ENCODE measurements around the gene AP1M1.
A peak's percentile ranks its signal among the peaks of the same experiment; 100 is the strongest.
"Not testable (repeated sequence)": the region's sequence is repeated elsewhere in the genome, so short reads cannot be mapped to it uniquely, and the experiment has no call there.

AP1M1 gene

DNA sequence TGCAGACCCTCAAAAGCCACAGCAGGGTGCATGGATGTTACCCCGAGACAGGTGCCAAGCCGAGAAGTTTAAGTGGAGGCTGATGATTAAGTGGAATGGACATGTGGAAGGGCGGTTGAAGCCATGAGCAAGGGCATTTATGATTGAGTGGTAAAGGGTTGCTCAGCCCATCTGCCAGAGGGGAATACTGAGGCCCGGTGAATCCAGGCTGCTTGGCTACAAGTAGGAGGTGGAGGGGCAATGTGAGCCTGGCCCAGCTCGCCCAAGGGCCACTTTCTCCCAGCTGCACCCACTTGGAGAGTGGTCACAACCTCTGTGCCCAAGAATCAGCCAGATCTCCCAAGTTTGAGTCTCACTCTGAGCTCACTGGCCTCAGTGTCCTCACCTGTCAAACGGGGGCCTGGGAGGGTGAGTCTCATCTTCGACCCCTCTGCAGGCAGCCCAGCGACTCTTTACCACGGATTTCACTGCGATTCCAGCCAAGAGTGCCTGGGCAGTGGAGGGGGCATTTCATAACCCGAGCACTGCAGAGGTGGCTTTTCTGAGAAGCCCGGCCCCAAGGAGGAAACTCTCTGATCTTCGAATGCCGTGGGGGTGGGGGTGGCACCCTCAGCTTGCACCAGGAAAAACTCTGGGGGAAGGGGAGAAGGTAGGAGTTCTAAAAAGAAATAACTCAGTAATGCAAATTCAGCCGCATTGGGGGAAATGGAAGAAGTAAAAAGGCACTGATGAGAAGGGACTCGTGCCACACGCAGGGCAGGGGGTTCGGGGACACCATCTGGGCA, 64.1 kb downstream of the AP1M1 start:
- no peak for ATAC-seq
- no peak for DNase-seq

DNA sequence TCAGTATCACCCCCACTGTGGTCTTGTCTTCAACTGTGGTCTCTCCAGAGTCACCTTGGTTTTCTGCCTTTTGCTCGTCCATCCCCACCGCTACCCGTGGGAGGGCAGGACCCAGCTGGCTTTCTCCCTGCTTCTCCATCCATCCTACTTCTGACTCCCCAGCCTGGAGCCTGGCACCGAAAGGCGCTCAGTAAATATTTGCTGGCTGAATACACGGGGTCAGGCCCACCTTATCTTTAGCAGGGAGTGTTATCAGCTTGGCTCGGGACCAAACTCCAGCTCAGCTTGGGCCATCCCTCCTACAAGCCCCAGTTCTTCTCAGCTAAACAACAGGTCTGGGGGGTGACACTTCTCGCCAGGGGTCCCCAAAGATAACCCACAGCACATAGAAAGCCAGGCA, 64.9 kb downstream of the AP1M1 start:
- DNase-seq (no peak), ATAC-seq (no peak)

DNA sequence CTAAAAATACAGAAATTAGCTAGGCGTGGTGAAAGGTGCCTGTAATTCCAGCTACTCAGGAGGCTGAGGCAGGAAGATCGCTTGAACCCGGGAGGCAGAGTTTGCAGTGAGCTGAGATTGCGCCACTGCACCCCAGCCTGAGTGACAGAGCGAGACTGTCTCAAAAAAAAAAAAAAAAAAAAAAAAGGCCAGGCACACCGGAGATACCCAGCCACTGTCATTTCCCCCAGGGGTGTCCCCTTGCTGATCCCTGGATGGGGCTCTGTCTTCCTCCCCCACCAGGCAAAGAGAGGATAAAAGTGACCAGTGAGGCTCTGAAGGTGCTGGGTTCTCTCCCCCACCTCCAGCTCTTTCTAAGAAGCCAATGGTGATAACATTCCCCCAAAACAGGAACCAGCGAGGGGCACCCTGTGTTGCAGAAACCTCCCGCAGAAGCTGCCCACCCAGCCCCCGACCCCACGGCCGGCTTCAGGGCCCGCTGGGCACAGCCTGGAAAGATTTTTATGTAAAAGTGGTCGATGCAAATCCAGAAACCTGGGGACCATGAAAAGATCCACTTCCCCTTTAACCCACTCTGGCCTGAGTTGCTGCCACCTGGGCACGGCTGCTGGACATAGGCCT, 65.5 kb downstream of the AP1M1 start:
- DNase-seq (no peak), ATAC-seq (no peak)

DNA sequence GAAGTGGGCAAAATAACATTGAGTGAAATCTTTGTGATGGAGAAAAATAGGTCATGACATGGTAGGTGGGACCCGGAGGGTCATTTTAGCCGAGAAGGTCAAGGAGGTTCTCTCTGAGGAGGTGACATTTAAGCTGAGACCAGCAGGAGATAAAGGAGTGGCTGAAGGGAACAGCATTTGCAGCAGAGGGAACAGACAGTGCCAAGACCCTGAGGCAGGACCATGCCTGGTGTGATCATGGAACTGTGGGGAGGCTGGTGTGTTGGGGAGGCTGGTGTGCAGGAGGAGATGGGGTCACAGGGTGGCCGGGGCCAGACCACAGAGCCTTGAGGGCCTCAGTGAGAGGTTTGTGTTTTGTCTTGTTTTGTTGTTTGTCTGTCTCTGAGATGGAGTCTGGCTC, 67.5 kb downstream of the AP1M1 start:
- no peak for DNase-seq
- no peak for ATAC-seq

DNA sequence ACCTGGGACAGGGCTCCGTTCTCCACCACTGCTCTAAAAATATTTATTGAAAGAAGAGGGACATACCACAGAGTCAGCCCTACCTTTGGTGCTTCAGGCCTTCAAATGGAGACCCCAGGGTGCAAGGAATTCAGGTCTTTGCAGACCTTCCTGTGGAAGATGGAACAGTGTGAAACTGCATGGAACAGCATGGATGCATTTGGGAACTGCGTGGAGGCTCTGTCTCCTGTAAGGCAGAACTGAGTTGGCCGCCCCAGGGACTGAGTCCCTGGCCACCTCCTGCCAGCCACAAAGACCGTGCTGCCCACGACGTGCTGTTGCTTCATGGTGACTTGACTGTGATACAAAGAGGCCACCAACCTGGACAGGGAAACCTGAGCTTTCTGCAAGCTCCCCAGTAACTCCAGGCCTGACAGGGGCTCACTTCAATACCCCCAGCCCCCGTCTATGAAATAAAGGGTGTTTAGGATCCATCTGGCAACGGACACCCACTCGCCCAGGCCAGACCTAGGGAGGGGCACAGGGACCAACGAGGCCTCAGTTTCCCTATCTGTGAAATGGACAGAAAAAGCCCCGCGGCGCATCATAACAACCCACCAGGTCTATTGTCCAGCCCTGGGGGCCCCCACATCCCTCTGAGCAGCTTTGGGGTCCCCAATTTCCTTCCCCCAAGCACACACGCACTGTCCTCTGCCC, 68.3 kb downstream of the AP1M1 start:
- ATAC-seq (no peak), DNase-seq (no peak)

DNA sequence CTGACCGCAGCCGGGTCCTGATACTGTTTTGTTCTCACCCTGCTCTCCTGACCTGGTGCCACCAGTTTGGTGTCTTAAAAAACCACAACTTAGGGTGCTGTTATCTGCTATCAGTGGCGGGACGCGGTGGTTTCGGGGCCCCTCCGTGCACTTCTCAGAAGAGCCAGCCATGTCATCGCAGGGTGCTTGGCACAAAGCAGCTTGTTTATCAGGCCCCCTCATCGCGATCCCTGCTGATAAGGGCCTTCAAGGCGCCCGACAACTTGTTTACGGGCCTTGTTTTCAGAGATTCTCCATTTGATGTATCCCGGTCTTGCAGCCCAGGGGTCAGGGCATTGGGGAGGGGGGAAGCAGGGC, 68.9 kb downstream of the AP1M1 start:
- ATAC-seq (peak; percentile 56), DNase-seq (peak; percentile 51)

DNA sequence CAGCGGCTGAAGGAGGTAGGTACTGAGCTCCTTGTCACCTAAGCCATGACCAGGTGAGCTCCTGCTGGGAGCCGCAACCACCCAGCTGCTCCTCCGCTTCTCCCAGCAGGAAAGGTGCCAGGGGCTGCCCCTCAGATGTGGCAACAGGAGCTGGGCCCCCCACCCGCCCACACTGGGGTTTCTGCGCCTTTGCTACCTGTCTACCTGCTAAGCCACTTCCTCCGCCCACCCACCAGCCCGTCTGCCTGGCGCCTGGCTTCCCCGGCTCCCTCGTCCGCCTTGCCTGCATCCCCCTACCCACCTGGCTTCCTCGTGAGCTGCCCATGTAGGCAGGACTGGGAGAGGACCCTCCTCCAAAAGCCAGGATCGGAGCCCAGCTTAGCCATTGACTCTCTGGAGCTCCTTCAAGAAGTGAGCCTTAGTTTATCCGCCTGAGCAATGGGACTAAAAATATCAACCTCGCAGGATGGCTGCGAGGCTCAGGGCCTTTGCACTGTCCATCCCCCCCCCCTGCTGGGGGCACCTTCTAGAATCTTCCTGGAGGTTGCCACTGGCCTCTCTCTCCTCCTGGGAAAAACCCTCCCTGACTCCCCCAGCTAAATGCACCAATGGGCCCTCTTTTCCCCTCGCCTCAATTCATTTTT, 71.1 kb downstream of the AP1M1 start:
- ATAC-seq: no peak
- DNase-seq: peak; percentile 55

DNA sequence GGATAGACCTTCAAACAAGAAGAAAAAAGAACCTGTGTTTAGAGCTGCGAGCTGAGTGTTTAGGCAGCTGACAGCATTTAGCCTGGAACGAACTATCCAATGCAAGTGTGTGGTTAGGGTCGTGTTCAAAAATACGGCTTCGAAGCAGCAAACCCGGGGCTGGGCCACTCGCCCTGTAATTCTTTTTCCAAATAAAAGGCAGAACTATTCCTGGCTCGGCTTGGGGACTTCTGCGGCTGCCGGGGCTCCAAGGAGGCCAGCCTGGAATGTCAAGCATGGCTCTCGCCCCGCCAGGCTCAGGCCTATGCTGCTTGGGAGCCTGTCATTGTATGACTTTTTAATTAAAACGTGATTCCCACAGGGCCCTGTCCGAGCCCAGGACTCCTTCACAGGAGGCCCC, 75.2 kb downstream of the AP1M1 start:
- DNase-seq (no peak), ATAC-seq (no peak)

DNA sequence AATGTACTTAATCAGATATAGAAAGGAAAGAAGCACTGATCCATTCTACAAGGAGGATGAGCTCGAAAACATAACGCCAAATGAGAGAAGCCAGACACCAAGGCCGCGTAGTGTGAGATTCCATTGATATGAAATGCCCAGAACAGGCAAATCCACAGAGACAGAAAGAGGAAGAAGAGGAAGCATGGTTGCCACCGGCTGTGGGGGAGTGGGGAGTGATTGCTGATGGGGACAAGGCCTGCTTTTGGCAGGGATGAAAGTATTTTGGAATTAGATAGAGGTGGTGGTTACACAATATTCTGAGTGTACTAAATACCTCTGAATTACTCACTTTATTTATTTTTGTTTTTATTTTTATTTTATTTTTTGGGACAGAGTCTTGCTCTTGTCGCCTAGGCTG, 76.7 kb downstream of the AP1M1 start:
- DNase-seq (no peak), ATAC-seq (no peak)

DNA sequence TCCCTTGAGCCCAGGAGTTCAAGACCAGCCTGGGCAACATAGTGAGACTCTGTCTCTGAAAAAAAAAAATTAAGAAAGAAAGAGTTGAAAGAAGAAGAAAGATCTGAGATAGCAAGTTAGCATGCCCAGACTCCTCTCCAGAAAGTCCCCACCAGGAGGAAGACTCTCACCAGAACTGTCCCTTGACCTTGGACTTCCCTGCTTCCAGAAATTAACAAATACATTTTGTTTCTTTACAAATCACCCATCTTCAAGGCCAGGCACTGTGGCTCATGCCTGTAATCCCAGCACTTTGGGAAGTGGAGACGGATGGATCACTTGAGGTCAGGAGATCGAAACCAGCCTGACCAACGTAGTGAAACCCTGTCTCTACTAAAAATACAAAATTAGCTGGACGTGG, 82.6 kb downstream of the AP1M1 start:
- ATAC-seq (no peak), DNase-seq (no peak)

DNA sequence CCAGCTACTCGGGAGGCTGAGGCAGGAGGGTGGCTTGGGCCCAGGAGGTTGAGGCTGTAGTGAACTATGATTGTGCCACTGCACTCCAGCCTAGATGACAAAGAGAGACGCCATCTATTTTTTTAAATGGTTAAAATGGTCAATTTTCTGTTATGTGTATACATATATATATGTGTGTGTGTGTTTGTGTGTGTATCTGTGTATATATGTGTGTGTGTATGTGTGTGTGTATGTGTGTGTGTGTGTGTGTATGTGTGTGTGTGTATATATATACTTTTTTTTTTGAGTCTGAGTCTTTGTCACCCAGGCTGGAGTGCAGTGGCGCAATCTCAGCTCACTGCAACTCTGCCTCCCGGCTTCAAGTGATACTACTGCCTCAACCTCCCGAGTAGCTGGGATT, 84.0 kb downstream of the AP1M1 start:
- DNase-seq (no peak), ATAC-seq (no peak)

DNA sequence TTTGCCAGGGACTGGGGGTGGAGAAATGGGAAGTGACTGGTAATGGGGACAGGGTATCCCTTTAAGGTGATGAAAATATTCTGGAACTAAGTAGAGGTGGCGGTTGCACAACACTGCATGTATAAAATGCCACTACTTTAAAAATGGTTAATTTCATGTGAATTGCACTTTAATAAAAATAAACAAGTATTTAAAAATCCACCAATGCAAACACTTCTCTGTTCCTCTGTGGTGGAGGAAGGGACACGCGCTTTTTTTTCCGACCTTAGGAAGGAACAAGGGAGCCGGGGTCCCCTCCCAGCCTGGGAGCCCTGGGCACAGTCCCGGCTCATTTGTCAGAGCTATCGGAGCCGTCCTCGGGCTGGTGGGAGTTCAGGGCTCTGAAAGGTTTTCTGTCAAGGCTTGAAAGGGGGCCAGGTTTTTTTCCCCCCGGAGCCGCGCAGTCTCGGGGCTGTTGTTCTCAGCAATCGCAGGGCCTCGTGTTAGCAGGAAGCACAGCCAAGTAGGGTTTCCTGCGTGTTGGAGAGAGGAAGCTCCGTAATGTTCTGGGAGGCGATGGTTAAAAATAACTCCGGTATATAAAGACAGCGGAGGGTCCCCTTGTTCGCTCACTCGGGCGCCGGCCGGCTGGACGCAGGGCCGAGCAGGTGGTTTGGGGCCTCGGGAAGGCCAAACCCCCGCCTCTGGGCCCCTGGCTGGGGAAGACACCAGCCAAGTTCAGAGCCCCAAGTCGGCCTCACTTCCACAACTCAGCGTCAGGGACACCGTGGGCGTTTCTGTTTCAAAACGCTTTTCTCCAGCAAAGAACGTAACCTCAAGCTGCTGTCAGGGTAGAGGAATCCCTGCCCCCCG, 85.7 kb downstream of the AP1M1 start:
- peak; percentile 85 for DNase-seq
- ATAC-seq: peak; percentile 81

DNA sequence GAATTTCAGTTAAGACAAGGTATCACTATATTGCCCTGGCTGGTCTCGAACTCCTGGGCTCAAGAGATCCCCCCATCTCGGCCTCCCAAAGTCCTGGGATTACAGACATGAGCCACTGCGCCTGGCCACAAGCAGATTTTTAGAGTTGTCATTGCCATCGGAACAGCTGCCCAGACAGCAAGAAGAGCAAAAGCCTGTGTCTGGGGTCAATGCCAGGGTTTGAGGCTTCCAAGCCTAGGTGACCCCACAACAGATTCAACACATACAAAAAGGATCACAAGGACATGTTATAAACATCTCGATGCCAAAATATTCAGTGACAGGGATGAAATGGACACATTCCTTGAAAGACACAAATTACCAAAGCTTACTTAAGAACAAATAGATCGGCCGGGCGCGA, 86.8 kb downstream of the AP1M1 start:
- ATAC-seq (no peak), DNase-seq (no peak)

DNA sequence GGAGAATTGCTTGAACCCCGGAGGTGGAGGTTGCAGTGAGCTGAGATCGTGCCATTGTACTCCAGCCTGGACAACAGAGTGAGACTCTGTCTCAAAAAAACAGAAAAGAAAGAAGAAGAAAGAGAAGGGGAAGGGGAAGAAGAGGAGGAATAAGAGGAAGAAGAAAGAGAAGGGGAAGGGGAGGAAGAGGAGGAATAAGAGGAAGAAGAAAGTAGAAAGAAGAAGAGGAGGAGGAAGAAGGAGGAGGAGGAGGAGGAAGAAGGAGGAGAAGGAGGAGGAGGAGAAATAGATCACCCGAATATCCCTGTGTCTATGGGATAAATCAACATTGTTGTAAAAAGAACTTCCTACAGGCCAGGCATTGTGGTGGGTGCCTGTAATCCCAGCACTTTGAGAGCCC, 87.4 kb downstream of the AP1M1 start:
- DNase-seq, ATAC-seq: not testable (repeated sequence)

DNA sequence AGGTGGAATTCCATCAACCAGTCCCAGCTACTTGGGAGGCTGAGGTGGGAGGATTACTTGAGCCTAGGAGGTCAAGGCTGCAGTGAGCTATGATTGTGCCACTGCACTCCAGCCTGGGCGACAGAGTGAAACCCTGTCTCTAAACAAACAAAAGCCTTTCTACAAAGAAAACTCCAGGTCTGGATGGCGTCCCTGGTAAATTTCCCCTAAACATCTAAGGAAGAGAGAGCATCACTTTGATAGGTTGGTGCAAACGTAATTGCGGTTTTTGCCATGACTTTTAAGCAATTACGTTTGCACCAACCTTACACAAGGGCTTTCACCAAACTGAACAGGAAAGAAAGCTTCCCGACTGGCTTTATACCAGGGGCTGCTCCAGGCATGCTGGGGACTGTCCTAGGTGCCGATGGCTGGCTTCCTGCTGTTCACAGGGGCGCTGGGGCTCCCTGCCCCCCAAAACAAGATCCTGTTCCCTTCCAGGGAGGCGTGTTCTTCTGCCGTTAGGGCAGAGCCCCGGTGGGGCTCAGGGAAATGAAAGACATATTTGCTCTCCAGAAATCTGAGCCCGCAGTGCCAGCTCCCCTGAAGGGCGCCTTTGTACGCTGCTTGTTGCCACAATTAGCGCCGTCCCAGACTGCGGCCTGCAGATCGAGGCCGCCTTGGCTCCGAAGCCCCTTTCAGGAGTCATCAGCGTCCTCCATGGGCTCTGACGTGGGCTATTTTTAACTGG, 88.2 kb downstream of the AP1M1 start:
- no peak for DNase-seq
- ATAC-seq: no peak

DNA sequence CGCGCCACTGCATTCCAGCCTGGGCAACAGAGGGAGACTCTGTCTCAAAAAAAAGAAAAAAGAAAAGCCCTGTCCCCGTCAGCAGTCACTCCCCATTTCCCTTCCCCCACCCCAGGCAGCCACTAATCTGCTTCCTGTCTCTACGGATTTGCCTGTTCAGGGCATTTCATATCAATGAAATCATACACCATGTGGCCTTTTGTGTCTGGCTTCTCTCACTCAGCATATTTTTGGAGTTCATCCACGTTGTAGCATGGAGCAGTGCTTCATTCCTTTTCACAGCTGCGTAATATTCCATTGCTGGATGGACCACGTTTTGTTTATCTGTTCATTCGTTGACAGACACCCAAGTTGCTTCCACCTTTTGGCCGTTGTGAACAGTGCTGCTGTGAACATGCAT, 90.8 kb downstream of the AP1M1 start:
- DNase-seq (no peak), ATAC-seq (no peak)

DNA sequence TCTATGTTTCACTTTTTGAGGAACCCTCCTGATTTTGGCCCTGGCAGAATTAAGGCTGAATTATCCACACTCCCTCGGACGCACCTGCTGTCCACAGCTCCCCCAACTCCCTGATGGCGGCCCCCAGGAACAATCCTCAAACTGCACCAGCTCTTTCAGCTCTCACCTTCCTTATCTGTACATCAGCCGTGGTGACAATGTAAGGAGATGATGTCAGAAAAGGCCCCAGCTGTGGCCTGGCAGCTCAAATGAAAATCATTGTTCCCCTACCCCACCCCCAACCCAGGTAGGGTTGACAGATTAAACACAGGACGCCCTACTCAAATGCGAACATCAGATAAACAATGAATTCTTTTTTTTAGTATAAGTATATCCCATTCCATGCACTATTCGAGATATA, 91.9 kb downstream of the AP1M1 start:
- ATAC-seq (no peak), DNase-seq (no peak)

DNA sequence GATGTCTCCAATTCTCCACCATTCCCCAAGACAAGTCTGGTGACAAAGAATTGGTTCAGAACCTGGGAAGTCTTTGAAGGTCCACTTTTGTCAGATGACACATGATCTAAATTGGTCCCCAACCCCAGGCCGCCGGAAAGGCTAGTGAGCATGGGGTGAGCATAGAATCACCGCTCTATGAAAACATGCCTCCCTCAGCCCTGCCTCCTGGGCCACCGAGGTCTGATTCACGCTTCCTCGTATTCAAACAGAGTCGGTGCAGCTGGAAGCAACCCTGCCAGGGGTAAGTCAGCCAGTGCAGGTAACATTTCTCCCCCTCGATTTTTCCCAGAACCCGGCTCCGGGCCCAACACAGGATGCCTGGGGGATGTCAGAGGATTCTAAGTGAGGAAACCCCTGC, 93.0 kb downstream of the AP1M1 start:
- no peak for ATAC-seq
- no peak for DNase-seq

DNA sequence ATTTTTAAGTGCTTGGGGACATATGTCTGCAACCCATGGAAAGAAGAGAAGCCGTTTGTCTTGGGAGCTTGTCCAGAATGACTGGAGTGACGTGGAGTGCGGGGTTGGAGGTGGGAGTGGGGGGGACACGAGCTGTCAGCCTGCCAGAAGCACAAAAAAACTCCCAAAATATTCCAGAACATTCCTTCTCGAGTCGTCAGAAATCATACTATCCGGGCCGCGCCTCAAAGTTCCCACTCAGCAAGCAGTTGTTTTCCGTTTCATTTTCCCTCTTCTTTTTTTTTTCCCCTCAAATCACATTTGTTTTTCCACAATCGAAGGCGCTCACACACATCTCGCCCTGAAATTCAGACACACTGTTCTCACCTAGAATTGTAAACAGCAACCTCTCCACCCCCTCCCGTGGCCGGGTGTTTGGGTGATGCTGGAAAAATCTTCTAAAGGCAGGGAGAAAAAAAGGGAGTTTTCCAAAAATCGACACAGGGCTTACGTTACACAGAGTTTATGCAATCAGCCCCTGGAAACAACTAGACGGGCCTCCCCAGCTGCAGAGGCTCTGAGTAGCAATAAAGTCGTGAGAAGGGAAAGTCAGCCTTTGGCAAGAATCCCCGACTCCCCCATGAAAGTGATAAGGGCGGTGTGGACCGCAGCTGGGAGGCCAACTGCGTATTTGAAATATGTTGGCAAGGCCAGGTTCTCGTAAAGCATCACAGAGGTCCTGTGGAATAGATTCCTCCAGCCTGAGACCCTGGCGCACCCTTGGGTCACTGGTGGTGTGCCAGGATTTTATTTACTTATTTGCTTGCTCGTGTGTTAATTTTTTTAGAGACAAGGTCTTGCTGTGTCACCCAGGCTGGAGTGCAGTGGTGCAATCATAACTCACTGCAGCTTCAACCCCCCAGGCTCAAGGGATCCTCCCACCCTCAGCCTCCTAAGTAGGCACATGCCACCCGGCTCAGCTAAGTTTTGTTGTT, 95.7 kb downstream of the AP1M1 start:
- DNase-seq: no peak
- no peak for ATAC-seq

DNA sequence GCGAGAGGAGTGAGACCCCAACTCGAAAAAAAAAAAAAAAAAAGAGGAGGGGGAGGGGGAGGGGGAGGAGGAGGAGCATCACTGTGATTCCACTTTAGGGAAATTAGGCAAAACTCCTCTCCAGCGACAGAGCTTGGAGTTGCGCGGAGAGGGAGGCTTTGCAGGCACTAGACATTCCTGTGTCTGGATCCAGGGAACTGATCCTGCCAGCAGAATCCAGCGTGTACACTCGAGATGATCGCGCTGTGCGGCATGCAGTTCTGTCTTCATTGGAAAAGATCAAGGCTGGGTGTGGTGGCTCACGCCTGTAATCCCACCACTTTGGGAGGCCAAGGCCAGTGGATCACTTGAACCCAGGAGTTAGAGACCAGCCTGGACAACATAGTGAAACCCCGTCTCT, 97.3 kb downstream of the AP1M1 start:
- DNase-seq (no peak), ATAC-seq (no peak)

Measured in stimulated activated naive CD8-positive, alpha-beta T cell treated with anti-CD3 and anti-CD28 coated beads, Interleukin-15, Interleukin-2, amounts not matched to agents 100 U/mL and 50 U/mL, for 24 hours (primary cell).